Spleen (tissue), 7 donors: Measurements from ENCODE around the gene LRP11.

Source experiments
- POLR2AphosphoS5 ChIP-seq, 3 donors: sonication (generic); formaldehyde crosslinking; IDR thresholded peaks; one replicate each; pipeline ENCODE4 v1.5.1; 2017; ENCODE audit warnings: antibody characterized with exemption in 3 of 3
- TF ChIP-seq, protein P1 (sequence below), 11 experiments: fragments of 200-600 bp in 7 of 11; fragments of 450-650 bp in 4 of 11; sonication (generic) in 4 of 11; IDR thresholded peaks in 8 of 11; conservative IDR thresholded peaks in 3 of 11; 1 replicate in 7 of 11; 2 replicates in 4 of 11; pipeline versions ENCODE4 v1.4.0 to v1.8.0; 2016 to 2021; ENCODE audit warnings: antibody characterized with exemption in 11 of 11, inconsistent platforms in 4 of 11, mild to moderate bottlenecking in 1 of 11
- donor health status: DM: no; HTN: no; CAD: no; lungs with moderate emphysema.
- donor health status: DM: no; HTN: no; CAD: no.
- donor health status: DM: no; HTN: no; CAD: no.

DNA sequence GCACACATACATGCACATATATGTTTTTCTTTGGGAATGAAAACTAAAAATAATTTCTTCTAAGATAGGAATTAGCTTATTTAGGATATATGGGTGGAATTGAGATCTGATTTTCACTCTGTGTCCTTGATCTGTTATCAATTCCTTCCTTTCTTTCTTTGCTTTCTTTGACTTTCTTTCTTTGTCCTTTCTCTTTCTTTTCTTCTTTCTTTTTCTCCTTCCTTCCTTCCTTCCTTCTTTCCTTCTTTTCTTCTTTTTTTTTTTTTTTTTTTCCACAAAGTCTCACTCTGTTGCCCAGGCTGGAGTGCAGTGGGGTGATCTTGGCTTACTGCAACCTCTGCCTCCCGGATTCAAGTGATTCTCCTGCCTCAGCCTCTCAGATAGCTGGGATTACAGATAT lies 86.5 kb downstream of the LRP11 start:
- TF ChIP-seq, protein P1, sequence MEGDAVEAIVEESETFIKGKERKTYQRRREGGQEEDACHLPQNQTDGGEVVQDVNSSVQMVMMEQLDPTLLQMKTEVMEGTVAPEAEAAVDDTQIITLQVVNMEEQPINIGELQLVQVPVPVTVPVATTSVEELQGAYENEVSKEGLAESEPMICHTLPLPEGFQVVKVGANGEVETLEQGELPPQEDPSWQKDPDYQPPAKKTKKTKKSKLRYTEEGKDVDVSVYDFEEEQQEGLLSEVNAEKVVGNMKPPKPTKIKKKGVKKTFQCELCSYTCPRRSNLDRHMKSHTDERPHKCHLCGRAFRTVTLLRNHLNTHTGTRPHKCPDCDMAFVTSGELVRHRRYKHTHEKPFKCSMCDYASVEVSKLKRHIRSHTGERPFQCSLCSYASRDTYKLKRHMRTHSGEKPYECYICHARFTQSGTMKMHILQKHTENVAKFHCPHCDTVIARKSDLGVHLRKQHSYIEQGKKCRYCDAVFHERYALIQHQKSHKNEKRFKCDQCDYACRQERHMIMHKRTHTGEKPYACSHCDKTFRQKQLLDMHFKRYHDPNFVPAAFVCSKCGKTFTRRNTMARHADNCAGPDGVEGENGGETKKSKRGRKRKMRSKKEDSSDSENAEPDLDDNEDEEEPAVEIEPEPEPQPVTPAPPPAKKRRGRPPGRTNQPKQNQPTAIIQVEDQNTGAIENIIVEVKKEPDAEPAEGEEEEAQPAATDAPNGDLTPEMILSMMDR (IDR thresholded peaks at IDR 0.05 in 8 of 11, conservative IDR thresholded peaks at IDR 0.05 in 3 of 11) = no peak
- TF ChIP-seq POLR2AphosphoS5 (IDR thresholded peaks at IDR 0.05) = no peak
